Calu3 (cell line): ENCODE data around the gene TRPV6. TPM values are rescaled to one million over a fixed set of nuclear protein-coding genes. Genes with fewer than 3 reads are reported as not detected.

Experiments used
- BruUV-seq: library from RNA; stranded (reverse); fragments of 400-500 nt; replicated peaks from 2 replicates; lab custom pipeline; 2021; lab: Mats Ljungman, UMichigan
- CTCF ChIA-PET: fragments of 300-600 bp; sonication (Branson Sonifier 250); formaldehyde crosslinking; loops from one replicate; lab custom pipeline; 2022; ENCODE audit warnings: antibody characterized with exemption; lab: Charles Lee
- DNase-seq: peaks from one replicate; pipeline ENCODE4 v3.0.0; 2022
- H3K27ac Mint-ChIP-seq: one replicate; pipeline ENCODE4 v1.8.0; 2022; ENCODE audit warnings: mixed read lengths; ENCODE audit not compliant: unreplicated experiment
- H3K27me3 Mint-ChIP-seq: one replicate; pipeline ENCODE4 v1.8.0; 2022; ENCODE audit warnings: mixed read lengths; ENCODE audit not compliant: unreplicated experiment
- H3K36me3 Mint-ChIP-seq: one replicate; pipeline ENCODE4 v1.8.0; 2022; ENCODE audit warnings: mild to moderate bottlenecking, moderate library complexity, mixed read lengths; ENCODE audit not compliant: insufficient read depth, unreplicated experiment
- H3K4me1 Mint-ChIP-seq: one replicate; pipeline ENCODE4 v1.8.0; 2022; ENCODE audit warnings: mild to moderate bottlenecking, low read depth, mixed read lengths; ENCODE audit not compliant: unreplicated experiment
- H3K4me3 Mint-ChIP-seq: one replicate; pipeline ENCODE4 v1.8.0; 2022; ENCODE audit warnings: mild to moderate bottlenecking, low read depth, moderate library complexity, mixed read lengths; ENCODE audit not compliant: unreplicated experiment
- H3K9me3 Mint-ChIP-seq: one replicate; pipeline ENCODE4 v1.8.0; 2022; ENCODE audit warnings: low read depth, mixed read lengths; ENCODE audit not compliant: unreplicated experiment
- CTCF ChIP-seq: fragments of 200-600 bp; IDR thresholded peaks from one replicate; pipeline ENCODE4 v1.8.0; 2022; ENCODE audit warnings: antibody characterized with exemption; ENCODE audit not compliant: unreplicated experiment
- intact Hi-C: fragments of 100-400 bp; cut with micrococcal nuclease; formaldehyde crosslinking; loops from one replicate; pipeline ENCODE4 v1.10.0; 2022; ENCODE audit not compliant: unreplicated experiment
- total RNA-seq: library from RNA; stranded (reverse); gene quantifications from 2 replicates; pipeline ENCODE4 v1.2.3, GENCODE V29; 2022

The TRPV6 gene
- total RNA-seq, 1 experiment from 2014 or later, result 1.7 TPM

- H3K4me3 Mint-ChIP-seq, result no peak overlapping the region
- intact Hi-C loops, result no loop called here
- no peak overlapping the region for H3K27ac Mint-ChIP-seq
- no peaks in the 10 kb centered on the region for H3K9me3 Mint-ChIP-seq
- TF ChIP-seq CTCF, result no peak
- H3K4me1 Mint-ChIP-seq, result no peaks in the 10 kb centered on the region
- H3K27me3 Mint-ChIP-seq, result peaks cover 61% of the 10 kb centered on the region
- no TSS peak for BruUV-seq
- DNase-seq, result no peak
- H3K36me3 Mint-ChIP-seq, result no peaks in the 10 kb centered on the region
- CTCF ChIA-PET, result no interaction called here
Observed at GRCh38 chr7:142870566-142871259, 14.8 kb downstream of the TRPV6 start.

- H3K9me3 Mint-ChIP-seq, result no peaks in the 10 kb centered on the region
- H3K36me3 Mint-ChIP-seq, result no peaks in the 10 kb centered on the region
- H3K4me3 Mint-ChIP-seq, result no peak overlapping the region
- DNase-seq, result no peak
- intact Hi-C loops, result no loop called here
- no TSS peak for BruUV-seq
- no peak for TF ChIP-seq CTCF
- CTCF ChIA-PET, result no interaction called here
- peaks cover 61% of the 10 kb centered on the region for H3K27me3 Mint-ChIP-seq
- no peaks in the 10 kb centered on the region for H3K4me1 Mint-ChIP-seq
- H3K27ac Mint-ChIP-seq, result no peak overlapping the region
Observed at GRCh38 chr7:142870147-142870559, 15.4 kb downstream of the TRPV6 start.

GRCh38 chr7:142869434-142869833 is 16.1 kb downstream of the TRPV6 start:
- no peaks in the 10 kb centered on the region for H3K9me3 Mint-ChIP-seq
- DNase-seq, result no peak
- CTCF ChIA-PET, result no interaction called here
- H3K36me3 Mint-ChIP-seq, result no peaks in the 10 kb centered on the region
- BruUV-seq, result no TSS peak
- H3K4me1 Mint-ChIP-seq, result no peaks in the 10 kb centered on the region
- no peak for TF ChIP-seq CTCF
- no peak overlapping the region for H3K27ac Mint-ChIP-seq
- H3K27me3 Mint-ChIP-seq, result peaks cover 61% of the 10 kb centered on the region
- no peak overlapping the region for H3K4me3 Mint-ChIP-seq
- intact Hi-C loops, result no loop called here

- peaks cover 61% of the 10 kb centered on the region for H3K27me3 Mint-ChIP-seq
- no peaks in the 10 kb centered on the region for H3K9me3 Mint-ChIP-seq
- BruUV-seq, result no TSS peak
- H3K27ac Mint-ChIP-seq, result no peak overlapping the region
- no peaks in the 10 kb centered on the region for H3K4me1 Mint-ChIP-seq
- TF ChIP-seq CTCF, result no peak
- H3K36me3 Mint-ChIP-seq, result no peaks in the 10 kb centered on the region
- DNase-seq, result no peak
- CTCF ChIA-PET, result no interaction called here
- no peak overlapping the region for H3K4me3 Mint-ChIP-seq
- intact Hi-C loops, result no loop called here
Observed at GRCh38 chr7:142868986-142869415, 16.5 kb downstream of the TRPV6 start.
